Sciatic nerve (tissue), 2 donors: Measurements from ENCODE around the gene GLI3. TPM values are rescaled to one million over a fixed set of nuclear protein-coding genes. Genes with fewer than 3 reads are reported as not detected.

Experiments used
- ATAC-seq: fragments of 200-7000 bp; cut with Tn5 transposase; one replicate; pipeline ENCODE4 v1.9.1; 2020; ENCODE audit warnings: mild to moderate bottlenecking, moderate library complexity
- DNase-seq: peaks from one replicate; pipeline ENCODE4 v3.0.0-alpha.2; 2020; ENCODE audit warnings: low spot score
- intact Hi-C: fragments of 100-400 bp; cut with DNase I; formaldehyde crosslinking; loops from one replicate; pipeline ENCODE4 v1.14.2; 2022
- total RNA-seq: library from RNA; stranded (reverse); fragmentation: NEBNext Ultra II Directional; extraction: Animal tissue kit (Norgen Biotek cat#: 25700); gene quantifications from one replicate; pipeline ENCODE4 v1.2.1, GENCODE V29; 2021
- donor health status: DM: no; HTN: no; CAD: no.
- donor health status: DM: no; HTN: no; CAD: no.

Gene GLI3
- total RNA-seq, 1 donor from 2014 or later, result 33.8 TPM

GRCh38 chr7:42074076-42074475 is 162.9 kb downstream of the GLI3 start:
- ATAC-seq, result no peak
- intact Hi-C loops, result no loop called here

GRCh38 chr7:42071372-42072261 is 165.4 kb downstream of the GLI3 start:
- peak; percentile 21 for ATAC-seq
- intact Hi-C loops, result no loop called here
- DNase-seq, result no peak

More at GRCh38 chr7:42074076-42074475, 162.9 kb downstream of the GLI3 start:
- no peak for DNase-seq

GRCh38 chr7:42070068-42070467 is 166.9 kb downstream of the GLI3 start:
- ATAC-seq (no peak), DNase-seq (no peak)
- intact Hi-C loops, result no loop called here

- no peak for DNase-seq
- intact Hi-C loops, result no loop called here
- ATAC-seq, result no peak
Observed at GRCh38 chr7:42069590-42069989, 167.4 kb downstream of the GLI3 start.

- intact Hi-C loops, result no loop called here
- no peak for ATAC-seq
- DNase-seq, result no peak
Observed at GRCh38 chr7:42068554-42069280, 168.3 kb downstream of the GLI3 start.

- no peak for DNase-seq
- intact Hi-C loops, result no loop called here
- peak; percentile 71 for ATAC-seq
Observed at GRCh38 chr7:42065942-42066341, 171.1 kb downstream of the GLI3 start.

- no peak for ATAC-seq
- DNase-seq, result no peak
- intact Hi-C loops, result no loop called here
Observed at GRCh38 chr7:42065015-42065414, 172.0 kb downstream of the GLI3 start.

GRCh38 chr7:42064534-42064933 is 172.5 kb downstream of the GLI3 start:
- ATAC-seq (no peak), DNase-seq (no peak)
- intact Hi-C loops, result no loop called here

GRCh38 chr7:42059275-42059674 is 177.7 kb downstream of the GLI3 start:
- intact Hi-C loops, result no loop called here
- no peak for DNase-seq
- no peak for ATAC-seq

GRCh38 chr7:42057331-42057730 is 179.7 kb downstream of the GLI3 start:
- DNase-seq (no peak), ATAC-seq (no peak)
- intact Hi-C loops, result no loop called here

- intact Hi-C loops, result no loop called here
- ATAC-seq (no peak), DNase-seq (no peak)
Observed at GRCh38 chr7:42055171-42055570, 181.8 kb downstream of the GLI3 start.

GRCh38 chr7:42053834-42054233 is 183.2 kb downstream of the GLI3 start:
- ATAC-seq (no peak), DNase-seq (no peak)
- intact Hi-C loops, result no loop called here

- ATAC-seq (no peak), DNase-seq (no peak)
- intact Hi-C loops, result no loop called here
Observed at GRCh38 chr7:42049761-42050160, 187.2 kb downstream of the GLI3 start.

GRCh38 chr7:42046483-42046882 is 190.5 kb downstream of the GLI3 start:
- ATAC-seq (no peak), DNase-seq (no peak)
- intact Hi-C loops, result no loop called here

GRCh38 chr7:42045961-42046360 is 191.0 kb downstream of the GLI3 start:
- ATAC-seq (no peak), DNase-seq (no peak)
- intact Hi-C loops, result no loop called here

- no peak for ATAC-seq
- no peak for DNase-seq
- intact Hi-C loops, result no loop called here
Observed at GRCh38 chr7:42039921-42040320, 197.1 kb downstream of the GLI3 start.

GRCh38 chr7:42035210-42035609 is 201.8 kb downstream of the GLI3 start:
- DNase-seq (no peak), ATAC-seq (peak; percentile 60)
- intact Hi-C loops, result no loop called here

GRCh38 chr7:42033480-42033879 is 203.5 kb downstream of the GLI3 start:
- DNase-seq, result no peak
- intact Hi-C loops, result no loop called here
- no peak for ATAC-seq

GRCh38 chr7:42029405-42029804 is 207.6 kb downstream of the GLI3 start:
- ATAC-seq (no peak), DNase-seq (no peak)
- intact Hi-C loops, result no loop called here

GRCh38 chr7:42027521-42027920 is 209.5 kb downstream of the GLI3 start:
- intact Hi-C loops, result no loop called here
- no peak for ATAC-seq

More at GRCh38 chr7:42027521-42027920, 209.5 kb downstream of the GLI3 start:
- DNase-seq, result no peak
